Breast epithelium (tissue), 3 donors: ENCODE measurements around the gene NOL4L.

Experiments
- CTCF ChIP-seq, 3 donors: fragments of 450-650 bp; IDR thresholded peaks; one replicate each; pipeline ENCODE4 v1.5.1; 2016 to 2017; ENCODE audit warnings: antibody characterized with exemption in 3 of 3, mild to moderate bottlenecking in 3 of 3, moderate library complexity in 3 of 3
- POLR2A ChIP-seq: fragments of 450-650 bp; IDR thresholded peaks from one replicate; pipeline ENCODE4 v1.6.1; 2016; ENCODE audit warnings: antibody characterized with exemption, mild to moderate bottlenecking, moderate library complexity

DNA sequence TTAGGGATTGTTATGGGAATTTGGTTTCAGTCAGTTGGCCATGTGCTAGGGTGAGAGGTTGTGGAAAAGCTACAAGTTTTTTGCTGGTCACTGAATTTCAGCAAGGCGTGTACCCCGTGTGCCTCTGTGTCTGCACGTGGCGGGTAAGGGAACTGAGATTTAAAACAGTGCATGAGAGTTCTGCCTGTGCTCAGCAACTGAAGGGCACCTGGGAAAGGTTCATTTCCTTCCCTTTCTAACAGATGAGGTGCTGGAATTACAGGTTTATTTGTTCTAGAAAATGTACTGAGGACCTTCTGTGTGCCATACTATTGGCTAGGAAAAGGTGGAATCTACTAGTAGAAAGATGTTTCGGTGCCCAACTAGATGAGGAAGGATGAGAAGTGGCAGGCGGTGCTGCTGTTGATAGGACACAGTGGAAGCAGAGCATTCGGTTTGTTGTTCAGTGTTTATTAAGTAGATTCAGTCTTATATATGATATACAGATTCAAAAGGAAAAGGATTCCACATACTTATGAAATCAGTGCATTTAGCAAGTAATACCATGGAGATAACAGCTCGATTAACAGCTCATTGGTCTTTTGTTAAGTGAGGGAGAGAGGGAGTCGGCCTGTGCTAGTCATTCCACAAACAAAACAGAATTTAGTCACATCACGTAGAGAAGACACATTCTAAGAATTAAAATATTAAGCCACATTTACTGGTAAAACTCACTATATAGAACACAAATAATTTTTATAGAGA, 142.3 kb downstream of the NOL4L start:
- TF ChIP-seq CTCF (IDR thresholded peaks at IDR 0.05), result no peak
- no peak for TF ChIP-seq POLR2A
